ENCODE results near the gene EMSY. TPM values are rescaled to one million over a fixed set of nuclear protein-coding genes. Genes with fewer than 3 reads are reported as not detected.
"Not testable (repeated sequence)": the region's sequence is repeated elsewhere in the genome, so short reads cannot be mapped to it uniquely, and the experiment has no call there.

EMSY gene
- total RNA-seq, 1 donor from 2014 or later, result 34.8 TPM

GRCh38 chr11:76568621-76569020 is 123.8 kb downstream of the EMSY start:
- Mint-ChIP-seq H3K4me3 (no peak overlapping the region), H3K27me3 (ENCODE audit: insufficient read depth) (peaks cover 7% of the 10 kb centered on the region), H3K27ac (no peak overlapping the region), H3K9me3 (no peaks in the 10 kb centered on the region), H3K4me1 (ENCODE audit: low read depth) (peaks cover 12% of the 10 kb centered on the region), H3K36me3 (ENCODE audit: low read depth) (no peaks in the 10 kb centered on the region)
- no peak for DNase-seq (ENCODE audit: low spot score)
- intact Hi-C loops (cut with micrococcal nuclease), result loop anchor here (2.0 kb wide), 1 partner anchor 20 kb away; no protein-coding TSS in a partner anchor

DNA sequence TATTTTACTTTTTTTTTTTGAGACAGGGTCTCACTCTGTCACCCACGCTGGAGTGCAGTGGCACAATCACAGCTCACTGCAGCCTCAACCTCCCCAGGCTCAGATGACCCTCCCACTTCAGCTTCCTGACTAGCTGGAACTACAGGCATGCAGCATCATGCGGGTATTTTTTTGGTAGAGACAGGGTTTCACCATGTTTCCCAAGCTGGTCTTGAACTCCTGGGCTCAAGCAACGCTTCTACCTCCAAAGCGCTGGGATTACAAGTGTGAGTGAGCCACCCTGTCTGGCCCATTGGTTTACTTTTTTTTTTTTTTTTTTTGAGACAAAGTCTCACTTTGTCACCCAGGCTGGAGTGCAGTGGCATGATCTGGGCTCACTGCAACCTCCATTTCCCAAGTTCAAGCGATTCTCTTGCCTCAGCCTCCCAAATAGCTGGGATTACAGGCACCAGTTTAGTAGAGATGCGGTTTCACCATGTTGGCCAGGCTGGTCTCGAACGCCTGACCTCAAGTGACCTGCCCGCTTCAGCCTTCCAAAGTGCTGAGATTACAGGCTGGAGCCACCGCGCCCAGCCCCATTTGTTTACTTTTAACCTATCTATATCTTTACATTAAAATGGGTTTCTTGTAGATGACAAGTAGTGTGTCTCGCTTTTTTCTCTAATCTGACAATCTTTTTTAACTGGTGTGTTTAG is 127.5 kb downstream of the EMSY start:
- H3K27ac Mint-ChIP-seq; DNase-seq (ENCODE audit: low spot score); H3K9me3 Mint-ChIP-seq; H3K36me3 Mint-ChIP-seq (ENCODE audit: low read depth); H3K27me3 Mint-ChIP-seq (ENCODE audit: insufficient read depth); H3K4me3 Mint-ChIP-seq; intact Hi-C loops (cut with micrococcal nuclease): not testable (repeated sequence)
- peaks cover 17% of the 10 kb centered on the region for H3K4me1 Mint-ChIP-seq (ENCODE audit: low read depth)

DNA sequence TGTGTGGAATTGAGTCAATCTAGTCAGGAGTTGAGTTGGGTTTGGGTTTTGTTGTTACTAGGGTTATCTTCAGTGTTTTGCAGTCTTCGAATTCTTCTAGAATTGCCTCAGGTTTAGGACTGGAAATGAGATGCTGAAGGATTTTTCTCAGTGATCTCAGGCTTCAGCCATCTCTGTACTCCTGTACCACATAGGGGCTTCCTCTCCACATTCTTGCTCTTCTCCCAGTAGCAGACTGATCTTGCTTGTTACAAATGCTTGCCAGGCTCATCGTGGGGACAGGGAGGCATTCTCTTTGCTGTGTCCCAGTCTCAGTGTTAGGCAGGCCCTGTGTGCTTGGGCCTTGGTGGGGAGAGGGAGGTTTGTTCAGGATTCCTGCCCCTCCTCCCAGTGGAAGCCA is 129.6 kb downstream of the EMSY start:
- intact Hi-C loops (cut with micrococcal nuclease), result no loop called here
- no peak for DNase-seq (ENCODE audit: low spot score)
- Mint-ChIP-seq H3K9me3 (no peaks in the 10 kb centered on the region), H3K27me3 (ENCODE audit: insufficient read depth) (peaks cover 5% of the 10 kb centered on the region), H3K4me1 (ENCODE audit: low read depth) (peaks cover 10% of the 10 kb centered on the region), H3K4me3 (no peak overlapping the region), H3K36me3 (ENCODE audit: low read depth) (no peaks in the 10 kb centered on the region), H3K27ac (no peak overlapping the region)

DNA sequence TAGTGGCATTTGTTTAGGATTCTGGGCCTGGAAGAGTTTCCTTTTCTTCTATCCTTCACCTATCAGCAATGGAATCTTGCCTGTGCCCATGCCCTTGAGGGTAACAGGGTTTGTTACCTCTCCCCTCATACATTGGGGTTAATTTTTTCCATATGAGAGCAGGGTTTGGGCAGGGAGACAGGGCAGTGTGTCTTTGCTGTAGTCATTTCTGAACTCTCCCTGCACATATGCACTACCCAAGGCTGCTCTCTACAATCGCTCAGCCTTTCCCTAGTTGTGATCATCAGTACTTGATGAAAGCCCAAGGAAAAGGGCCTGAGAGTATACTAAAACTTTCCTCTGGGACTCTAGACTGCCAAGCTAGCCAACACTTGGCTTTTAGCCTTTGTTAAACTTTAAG is 130.1 kb downstream of the EMSY start:
- Mint-ChIP-seq H3K36me3 (ENCODE audit: low read depth) (no peaks in the 10 kb centered on the region), H3K27ac (no peak overlapping the region), H3K9me3 (no peaks in the 10 kb centered on the region), H3K27me3 (ENCODE audit: insufficient read depth) (peaks cover 5% of the 10 kb centered on the region), H3K4me3 (no peak overlapping the region), H3K4me1 (ENCODE audit: low read depth) (peaks cover 10% of the 10 kb centered on the region)
- intact Hi-C loops (cut with micrococcal nuclease), result no loop called here
- DNase-seq (ENCODE audit: low spot score), result no peak

DNA sequence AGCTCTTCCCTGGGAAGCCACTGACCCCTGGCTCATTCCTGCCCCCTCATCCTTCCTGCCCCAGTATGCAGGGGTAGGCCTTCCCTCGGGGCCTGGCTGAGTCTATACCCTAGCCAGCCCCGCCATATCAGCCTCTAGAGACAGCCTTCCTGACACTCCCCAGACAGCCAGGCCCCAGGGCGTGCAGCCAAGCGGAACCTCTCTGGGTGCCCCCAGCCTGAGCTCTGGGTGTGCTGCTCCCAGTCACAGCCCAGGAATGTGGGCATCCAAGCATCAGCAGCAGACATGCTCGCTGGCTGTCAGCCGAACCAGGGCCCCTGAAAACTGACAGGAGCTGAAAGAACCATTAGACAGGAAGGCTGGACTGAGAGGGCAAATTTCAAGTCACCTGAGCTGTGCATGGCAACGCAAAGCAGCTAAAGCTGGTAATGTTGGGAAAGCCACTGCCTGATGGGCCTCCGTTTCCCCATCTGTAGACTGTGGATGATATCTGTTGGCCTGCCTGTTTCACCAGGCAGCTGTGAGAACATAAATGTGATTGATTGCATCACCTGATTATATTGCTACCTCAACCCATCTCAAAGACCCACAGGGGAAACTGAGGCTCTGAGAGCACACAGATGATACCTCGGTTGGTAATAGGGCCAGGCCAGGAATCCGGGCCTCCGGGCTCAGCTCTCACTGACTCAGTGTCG is 132.6 kb downstream of the EMSY start:
- Mint-ChIP-seq H3K9me3 (no peaks in the 10 kb centered on the region), H3K4me3 (no peak overlapping the region), H3K27me3 (ENCODE audit: insufficient read depth) (peaks cover 5% of the 10 kb centered on the region), H3K36me3 (ENCODE audit: low read depth) (no peaks in the 10 kb centered on the region), H3K27ac (no peak overlapping the region), H3K4me1 (ENCODE audit: low read depth) (peaks cover 10% of the 10 kb centered on the region)
- no peak for DNase-seq (ENCODE audit: low spot score)
- intact Hi-C loops (cut with micrococcal nuclease), result no loop called here

DNA sequence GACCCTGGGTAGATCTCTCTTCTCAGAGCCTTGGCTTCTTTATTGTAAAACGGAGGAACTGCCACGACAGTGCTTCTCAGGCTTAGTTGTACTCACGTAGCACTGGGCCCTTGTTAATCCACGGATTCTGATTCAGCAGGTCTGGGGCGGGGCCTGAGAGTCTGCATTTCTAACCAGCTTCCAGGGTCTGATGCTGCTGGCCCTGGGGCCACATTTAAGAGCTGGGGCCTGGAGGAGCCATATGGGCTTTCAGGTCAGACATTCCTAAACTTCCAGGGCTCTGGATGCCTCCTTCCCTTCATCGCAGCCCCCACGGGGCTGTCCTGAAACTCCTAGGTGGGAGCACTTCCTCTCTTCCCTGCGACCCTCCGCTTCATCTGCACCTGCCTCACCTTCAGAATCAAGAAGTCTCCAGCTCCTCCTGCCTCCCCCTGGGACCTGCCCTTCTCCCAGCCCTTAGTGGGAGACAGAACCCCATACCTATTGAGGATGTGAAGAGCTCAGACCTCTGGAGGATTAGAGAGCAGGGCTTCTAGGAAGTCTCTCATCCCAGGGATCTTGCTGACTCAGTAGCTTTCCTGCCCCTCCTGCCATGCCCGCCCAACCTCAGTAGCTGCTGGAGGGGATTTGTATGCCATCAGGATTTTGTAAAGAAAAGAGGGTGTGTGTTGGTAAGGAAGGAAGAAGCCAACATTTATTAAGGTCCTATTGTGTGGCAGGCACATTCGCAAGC is 133.3 kb downstream of the EMSY start:
- Mint-ChIP-seq H3K4me3 (no peak overlapping the region), H3K36me3 (ENCODE audit: low read depth) (no peaks in the 10 kb centered on the region), H3K27me3 (ENCODE audit: insufficient read depth) (peaks cover under 1% of the 10 kb centered on the region), H3K27ac (no peak overlapping the region), H3K9me3 (no peaks in the 10 kb centered on the region), H3K4me1 (ENCODE audit: low read depth) (peaks cover 10% of the 10 kb centered on the region)
- intact Hi-C loops (cut with micrococcal nuclease), result no loop called here
- DNase-seq (ENCODE audit: low spot score), result no peak

DNA sequence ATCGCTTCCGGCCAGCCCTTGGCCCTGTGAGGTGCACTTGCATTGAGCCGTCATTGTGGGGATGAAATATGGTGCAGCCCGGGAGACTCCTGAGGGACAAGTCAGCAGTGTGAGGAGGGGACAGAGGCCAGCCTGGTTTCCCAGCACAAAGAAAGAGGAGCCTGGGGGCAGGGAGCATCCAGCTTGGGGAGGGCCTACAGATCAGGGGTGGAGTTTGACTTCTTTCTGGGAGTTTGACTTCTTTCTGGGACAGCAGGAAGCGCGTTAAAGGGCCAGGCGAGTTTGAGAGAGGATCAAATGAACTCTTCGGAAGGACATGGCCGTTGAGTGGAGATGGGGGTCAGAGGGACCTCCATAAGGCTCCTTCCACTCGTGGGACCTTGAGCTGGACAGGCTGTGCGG is 133.8 kb downstream of the EMSY start:
- intact Hi-C loops (cut with micrococcal nuclease), result no loop called here
- H3K9me3 Mint-ChIP-seq, result no peaks in the 10 kb centered on the region
- no peak overlapping the region for H3K4me3 Mint-ChIP-seq
- H3K27ac Mint-ChIP-seq, result no peak overlapping the region
- H3K4me1 Mint-ChIP-seq (ENCODE audit: low read depth), result peaks cover 5% of the 10 kb centered on the region
- H3K27me3 Mint-ChIP-seq (ENCODE audit: insufficient read depth), result no peaks in the 10 kb centered on the region
- DNase-seq (ENCODE audit: low spot score), result no peak
- H3K36me3 Mint-ChIP-seq (ENCODE audit: low read depth), result no peaks in the 10 kb centered on the region

DNA sequence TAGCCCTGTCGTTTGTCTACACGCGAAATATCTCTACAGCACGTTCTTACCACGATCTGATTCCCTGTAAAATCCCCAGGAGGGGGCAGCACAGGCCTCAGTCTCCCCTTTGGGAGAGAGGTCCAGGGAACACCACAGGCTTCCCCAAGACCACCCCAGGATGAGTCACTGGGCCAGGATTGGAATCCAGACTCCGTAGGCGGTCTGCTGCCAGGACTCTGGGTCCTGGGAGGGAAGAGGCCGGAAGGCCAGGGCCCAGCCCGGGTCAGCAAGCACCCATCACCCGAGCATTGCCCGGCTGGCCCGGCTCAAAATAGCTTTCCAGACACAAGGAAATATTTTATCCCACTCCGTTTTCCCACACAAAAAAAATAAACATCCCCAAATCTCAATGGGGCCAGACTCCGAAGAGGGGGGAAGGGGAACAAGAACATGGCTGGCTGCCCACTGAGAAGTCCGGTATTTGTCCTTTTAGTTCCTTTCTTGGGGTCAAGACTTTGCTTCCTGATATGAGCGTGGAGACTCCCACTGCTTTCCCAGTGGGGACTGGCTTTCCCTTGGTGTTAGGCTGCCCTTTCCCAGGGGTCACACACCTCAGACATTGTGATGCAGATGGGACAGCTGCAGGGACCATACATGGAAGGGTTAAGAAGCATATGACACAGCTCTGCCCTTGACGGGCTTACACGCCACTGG is 134.4 kb downstream of the EMSY start:
- Mint-ChIP-seq H3K9me3 (no peaks in the 10 kb centered on the region), H3K4me1 (ENCODE audit: low read depth) (no peaks in the 10 kb centered on the region), H3K4me3 (no peak overlapping the region), H3K27me3 (ENCODE audit: insufficient read depth) (no peaks in the 10 kb centered on the region), H3K36me3 (ENCODE audit: low read depth) (no peaks in the 10 kb centered on the region), H3K27ac (no peak overlapping the region)
- no peak for DNase-seq (ENCODE audit: low spot score)
- intact Hi-C loops (cut with micrococcal nuclease), result no loop called here

DNA sequence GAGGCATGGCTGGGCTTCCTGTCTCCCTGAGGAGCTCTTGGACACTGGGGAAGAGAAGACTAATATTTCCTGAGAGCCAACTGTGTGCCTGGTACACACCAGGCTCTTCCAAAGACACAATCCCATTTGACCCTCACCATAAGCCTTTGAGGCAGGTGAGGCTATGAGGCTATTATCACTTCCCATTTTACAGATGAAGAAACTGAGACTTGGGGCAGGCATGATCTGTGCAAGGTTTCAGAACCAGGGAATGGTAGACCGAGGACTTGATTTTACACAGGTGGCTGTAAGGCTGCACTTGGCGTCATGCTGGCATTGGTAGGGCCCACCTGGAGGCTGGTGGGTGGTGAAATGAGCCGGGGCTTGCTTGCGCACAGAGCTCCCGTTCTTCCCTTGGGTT is 134.9 kb downstream of the EMSY start:
- no peak for DNase-seq (ENCODE audit: low spot score)
- H3K27me3 Mint-ChIP-seq (ENCODE audit: insufficient read depth), result no peaks in the 10 kb centered on the region
- H3K4me1 Mint-ChIP-seq (ENCODE audit: low read depth), result no peaks in the 10 kb centered on the region
- intact Hi-C loops (cut with micrococcal nuclease), result no loop called here
- H3K36me3 Mint-ChIP-seq (ENCODE audit: low read depth), result no peaks in the 10 kb centered on the region
- no peaks in the 10 kb centered on the region for H3K9me3 Mint-ChIP-seq
- H3K4me3 Mint-ChIP-seq, result no peak overlapping the region
- no peak overlapping the region for H3K27ac Mint-ChIP-seq

GRCh38 chr11:76582471-76582870 is 137.7 kb downstream of the EMSY start:
- H3K27ac Mint-ChIP-seq; H3K27me3 Mint-ChIP-seq (ENCODE audit: insufficient read depth); DNase-seq (ENCODE audit: low spot score); H3K9me3 Mint-ChIP-seq; H3K4me3 Mint-ChIP-seq; H3K36me3 Mint-ChIP-seq (ENCODE audit: low read depth): not testable (repeated sequence)
- H3K4me1 Mint-ChIP-seq (ENCODE audit: low read depth), result peaks cover 11% of the 10 kb centered on the region
- intact Hi-C loops (cut with micrococcal nuclease), result loop anchor here (1.0 kb wide), 1 partner anchor 19 kb away; no protein-coding TSS in a partner anchor

GRCh38 chr11:76587820-76588454 is 143.1 kb downstream of the EMSY start:
- no peak for DNase-seq (ENCODE audit: low spot score)
- Mint-ChIP-seq H3K36me3 (ENCODE audit: low read depth) (peaks cover 1% of the 10 kb centered on the region), H3K27ac (peak overlapping the region; percentile 83), H3K4me1 (ENCODE audit: low read depth) (peaks cover 66% of the 10 kb centered on the region), H3K4me3 (no peak overlapping the region), H3K9me3 (peaks cover 12% of the 10 kb centered on the region), H3K27me3 (ENCODE audit: insufficient read depth) (peaks cover 2% of the 10 kb centered on the region)
- intact Hi-C loops (cut with micrococcal nuclease), result loop anchor here (1.0 to 5.0 kb wide), 4 partner anchors 19 to 206 kb away; partner anchors contain the start of genes GVQW3, LRRC32 and THAP12
